Testis (tissue), 2 donors: Measurements from ENCODE around the gene EHD2.

ENCODE experiments used
- POLR2A ChIP-seq: fragments of 450-650 bp; IDR thresholded peaks from one replicate; pipeline ENCODE4 v1.6.1; 2017; ENCODE audit warnings: antibody characterized with exemption, mild to moderate bottlenecking, moderate library complexity
- TF ChIP-seq, protein P1 (sequence below), 3 experiments: fragments of 450-650 bp in 2 of 3; fragments of 200-600 bp in 1 of 3; sonication (generic) in 1 of 3; IDR thresholded peaks; one replicate each; pipeline ENCODE4 v1.5.1; 2016 to 2019; ENCODE audit warnings: antibody characterized with exemption in 3 of 3, mild to moderate bottlenecking in 2 of 3, moderate library complexity in 1 of 3

DNA sequence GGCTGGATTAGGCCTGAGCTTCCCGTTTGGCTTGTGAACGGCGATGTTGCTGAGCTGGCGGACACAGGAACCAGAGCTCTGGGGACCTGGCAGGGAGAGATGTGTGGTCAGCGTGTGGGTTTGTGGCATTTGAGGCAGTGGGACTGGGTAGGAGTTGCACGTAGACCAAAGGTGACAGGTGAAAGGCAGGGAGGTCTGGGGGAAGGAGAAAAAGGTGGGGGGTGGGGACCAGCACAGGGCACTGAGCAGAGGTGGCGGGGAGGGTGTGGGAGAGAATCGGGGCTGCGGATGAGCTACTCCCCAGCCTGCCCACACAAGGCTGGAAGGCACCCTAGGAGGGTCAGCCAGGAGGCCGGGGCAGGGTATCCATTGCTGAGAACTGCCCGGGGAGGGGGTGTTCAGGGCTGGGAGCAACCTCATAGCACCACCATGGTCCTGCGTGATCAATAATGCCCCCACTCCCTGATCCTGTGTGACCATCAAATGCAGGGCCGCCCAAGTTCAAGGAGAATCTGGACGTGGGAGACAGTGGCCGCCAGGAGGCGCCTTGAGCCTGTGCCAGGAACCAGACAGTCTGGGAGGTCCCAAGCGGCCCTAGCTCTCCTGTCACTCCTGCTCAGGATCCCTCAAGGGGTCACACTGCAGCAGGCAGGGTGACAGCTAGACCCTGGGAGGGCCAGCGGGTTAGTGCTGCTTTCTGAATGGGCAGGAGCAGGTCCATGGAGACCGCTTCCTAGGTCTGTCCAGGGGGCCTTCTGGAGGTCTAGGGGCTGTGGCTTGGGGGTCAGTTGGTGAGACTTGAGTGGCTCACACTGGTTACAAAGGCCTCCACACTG lies 52.5 kb downstream of the EHD2 start:
- TF ChIP-seq, protein P1, sequence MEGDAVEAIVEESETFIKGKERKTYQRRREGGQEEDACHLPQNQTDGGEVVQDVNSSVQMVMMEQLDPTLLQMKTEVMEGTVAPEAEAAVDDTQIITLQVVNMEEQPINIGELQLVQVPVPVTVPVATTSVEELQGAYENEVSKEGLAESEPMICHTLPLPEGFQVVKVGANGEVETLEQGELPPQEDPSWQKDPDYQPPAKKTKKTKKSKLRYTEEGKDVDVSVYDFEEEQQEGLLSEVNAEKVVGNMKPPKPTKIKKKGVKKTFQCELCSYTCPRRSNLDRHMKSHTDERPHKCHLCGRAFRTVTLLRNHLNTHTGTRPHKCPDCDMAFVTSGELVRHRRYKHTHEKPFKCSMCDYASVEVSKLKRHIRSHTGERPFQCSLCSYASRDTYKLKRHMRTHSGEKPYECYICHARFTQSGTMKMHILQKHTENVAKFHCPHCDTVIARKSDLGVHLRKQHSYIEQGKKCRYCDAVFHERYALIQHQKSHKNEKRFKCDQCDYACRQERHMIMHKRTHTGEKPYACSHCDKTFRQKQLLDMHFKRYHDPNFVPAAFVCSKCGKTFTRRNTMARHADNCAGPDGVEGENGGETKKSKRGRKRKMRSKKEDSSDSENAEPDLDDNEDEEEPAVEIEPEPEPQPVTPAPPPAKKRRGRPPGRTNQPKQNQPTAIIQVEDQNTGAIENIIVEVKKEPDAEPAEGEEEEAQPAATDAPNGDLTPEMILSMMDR (IDR thresholded peaks at IDR 0.05) = peak; percentile 56 to 63 (median 61)
- TF ChIP-seq POLR2A = no peak
